GM19193 (cell line): ENCODE data around the gene NEDD4L.
A peak's percentile ranks its signal among the peaks of the same experiment; 100 is the strongest.

Source experiments
- POLR2A ChIP-seq: IDR thresholded peaks from 4 replicates; pipeline ENCODE4 v1.6.1; 2011; ENCODE audit not compliant: insufficient read depth, insufficient read length; ENCODE audit errors: extremely low read depth

Gene NEDD4L

GRCh38 chr18:58091099-58091611 lies 47.1 kb downstream of the NEDD4L start:
- TF ChIP-seq POLR2A: peak; percentile 35

DNA sequence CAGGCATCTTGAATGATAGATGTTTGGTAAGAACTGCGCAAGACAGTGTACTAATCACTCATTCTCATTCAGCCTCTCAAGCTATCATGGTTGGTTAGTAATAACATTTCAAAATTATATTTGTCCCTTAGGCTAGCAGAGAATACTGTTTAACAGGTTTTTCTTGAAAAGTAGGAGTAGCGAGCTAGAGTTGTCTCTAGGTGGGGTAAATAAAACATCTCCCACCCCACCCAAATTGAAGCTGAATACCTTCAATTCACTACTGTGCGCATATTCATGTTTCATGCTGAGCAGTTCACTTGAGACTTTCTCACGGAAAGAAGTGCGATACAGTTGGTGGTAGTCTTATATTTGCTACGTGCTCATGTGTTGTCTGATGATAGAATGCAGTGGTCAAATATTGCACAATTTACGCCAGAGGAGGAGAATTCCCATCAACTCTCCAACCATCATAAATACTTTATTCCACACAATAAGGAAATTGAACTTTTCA lies 49.3 kb downstream of the NEDD4L start:
- no peak for TF ChIP-seq POLR2A

DNA sequence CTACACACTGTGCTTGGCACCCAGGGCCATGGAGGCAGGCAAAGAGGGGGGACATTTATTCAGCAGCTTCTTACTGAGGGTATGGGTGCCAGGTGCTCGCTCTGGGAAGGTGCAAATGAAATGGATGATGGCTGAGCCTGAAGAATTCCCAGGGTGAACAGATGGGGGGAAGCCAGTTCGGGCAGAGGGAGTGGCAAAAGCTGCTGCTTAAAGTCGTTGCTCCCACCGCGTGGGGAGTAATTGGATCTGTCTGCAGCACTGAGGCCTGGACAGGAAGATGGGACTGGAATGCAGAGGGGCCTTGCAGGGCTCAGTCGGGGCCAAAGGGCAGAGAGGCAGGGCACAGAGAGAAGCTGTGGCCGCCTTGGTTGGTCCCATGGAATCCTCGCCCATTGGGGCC lies 51.2 kb downstream of the NEDD4L start:
- TF ChIP-seq POLR2A: no peak

DNA sequence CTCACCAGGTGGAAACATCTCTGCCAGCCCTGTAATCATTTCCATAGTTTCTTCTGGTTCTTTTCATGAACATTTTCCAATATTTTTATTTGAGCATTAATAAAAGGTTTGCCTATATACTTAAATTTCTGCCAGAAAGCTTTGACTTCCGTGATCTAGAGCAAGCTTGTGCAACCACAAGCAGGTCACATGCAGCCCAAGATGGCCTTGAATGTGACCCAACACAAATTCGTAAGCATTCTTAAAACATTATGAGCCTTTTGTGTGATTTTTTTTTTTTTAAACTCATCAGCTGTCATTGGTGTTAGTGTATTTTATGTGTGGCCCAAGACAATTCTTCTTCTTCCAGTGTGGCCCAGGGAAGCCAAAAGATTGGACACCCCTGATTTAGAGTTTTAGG lies 51.6 kb downstream of the NEDD4L start:
- TF ChIP-seq POLR2A: no peak

DNA sequence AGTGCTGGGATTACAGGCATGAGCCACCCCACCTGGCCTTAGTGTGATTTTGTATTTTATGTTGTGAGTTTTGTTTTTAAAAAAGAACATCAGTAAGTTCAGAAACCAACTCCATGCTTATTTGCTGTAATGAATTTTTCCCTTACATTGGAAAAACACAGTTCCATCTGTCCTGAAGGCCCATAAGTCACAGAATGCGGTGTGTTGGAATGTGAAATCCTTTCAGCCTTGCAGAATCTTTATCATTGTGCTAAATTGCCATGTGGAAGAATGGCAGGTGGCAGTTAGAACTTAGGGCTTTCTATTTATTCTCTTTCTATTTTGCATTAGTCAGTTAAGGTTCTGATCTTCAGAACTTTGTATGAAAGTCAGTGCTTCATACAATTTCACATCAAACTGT lies 52.6 kb downstream of the NEDD4L start:
- TF ChIP-seq POLR2A: no peak

DNA sequence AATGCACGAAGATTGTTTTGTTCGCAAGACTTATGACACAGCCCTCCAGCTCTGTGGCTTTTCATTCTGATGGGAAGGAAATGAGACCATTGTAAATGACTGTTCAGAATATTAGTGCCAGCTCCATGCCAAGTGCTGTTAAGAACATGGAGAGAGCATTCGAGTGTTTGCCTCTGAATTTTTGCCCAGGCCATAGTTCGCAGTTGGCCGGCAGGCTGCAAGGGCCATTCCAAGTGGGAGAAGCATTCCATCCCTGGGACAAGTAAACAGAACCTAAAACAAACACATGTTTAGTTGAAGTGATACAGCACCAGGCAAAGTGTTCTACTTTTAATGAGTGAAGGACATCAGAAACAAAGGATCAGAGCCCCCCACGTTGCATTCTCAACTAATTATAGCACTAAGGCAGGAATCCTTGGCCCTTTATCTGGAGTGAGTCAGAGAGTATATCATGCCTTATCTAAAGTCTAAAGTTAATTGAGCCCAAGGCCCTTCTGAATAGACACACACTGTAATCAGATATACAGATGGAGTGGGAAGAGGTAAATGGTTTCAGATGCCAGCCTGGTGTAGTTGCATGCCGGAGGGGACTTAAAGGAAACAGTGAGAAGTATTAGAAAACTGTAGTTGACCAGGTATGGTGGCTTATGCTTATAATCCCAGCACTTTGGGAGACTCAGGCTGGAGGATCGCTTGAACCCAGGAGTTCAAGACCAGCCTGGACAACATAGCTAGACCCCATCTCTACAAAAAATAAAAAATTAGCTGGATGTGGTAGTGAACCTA lies 53.3 kb downstream of the NEDD4L start:
- TF ChIP-seq POLR2A: no peak

GRCh38 chr18:58097907-58098166 lies 53.8 kb downstream of the NEDD4L start:
- no peak for TF ChIP-seq POLR2A

DNA sequence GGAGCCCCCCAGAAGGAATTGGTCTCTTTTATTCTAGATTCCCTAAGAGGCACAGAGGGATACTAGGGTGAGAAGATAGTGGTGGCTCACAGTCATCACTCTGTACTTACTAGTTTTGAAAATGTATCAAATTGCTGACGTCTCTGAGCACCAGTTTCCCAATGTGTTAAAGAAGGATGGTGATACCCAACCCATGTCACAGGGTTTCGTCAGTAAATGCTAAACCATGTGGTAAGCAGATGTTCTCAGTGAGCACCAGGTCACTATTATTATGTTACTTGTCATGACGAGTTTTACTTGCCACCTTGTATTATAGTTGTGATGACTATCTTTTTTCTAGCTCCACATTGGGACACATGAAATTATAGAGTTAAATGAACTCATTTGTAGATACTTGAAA lies 54.7 kb downstream of the NEDD4L start:
- TF ChIP-seq POLR2A: no peak

DNA sequence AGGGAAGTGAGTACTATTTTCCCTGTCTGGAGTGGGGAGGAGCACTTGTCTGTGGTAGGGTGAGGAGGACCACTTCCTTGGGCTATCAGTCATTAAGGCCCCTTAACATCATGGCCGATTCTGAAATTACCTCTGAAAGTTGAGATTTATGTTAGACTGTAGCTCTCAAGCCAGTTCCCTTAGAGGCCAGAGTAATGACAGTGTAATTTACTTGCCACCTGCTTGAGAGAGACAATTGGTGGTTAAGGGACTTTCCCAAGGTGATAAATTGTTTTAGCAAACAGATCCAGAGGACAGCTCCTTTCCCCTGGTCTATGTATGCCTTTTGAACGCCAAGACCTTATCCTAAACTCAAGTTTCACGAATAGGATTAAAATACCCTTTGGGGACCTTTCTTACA lies 56.1 kb downstream of the NEDD4L start:
- no peak for TF ChIP-seq POLR2A

DNA sequence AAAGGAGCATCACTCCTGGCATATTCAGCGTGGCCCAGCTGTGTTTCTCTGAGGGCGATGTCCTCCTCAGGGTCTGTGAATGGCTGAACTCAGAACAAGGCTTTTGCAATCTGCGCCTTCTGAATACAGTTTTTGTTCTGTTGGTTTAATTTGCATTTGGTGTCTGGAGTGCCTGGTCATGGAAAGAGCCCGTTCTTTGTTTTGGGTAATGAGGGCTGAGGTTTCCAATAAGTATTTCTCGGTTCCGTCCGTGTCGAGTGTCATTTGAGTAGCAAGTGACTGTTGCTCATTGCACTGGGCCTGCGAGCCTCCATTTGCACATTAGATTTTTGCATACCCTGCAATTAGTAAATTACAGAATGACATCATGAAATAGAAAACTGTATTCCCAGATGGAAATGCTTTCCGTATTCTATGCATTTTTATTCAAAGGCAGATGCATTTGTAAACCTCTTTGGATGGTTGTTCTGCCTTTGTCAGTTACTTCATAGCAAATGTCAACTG lies 57.3 kb downstream of the NEDD4L start:
- TF ChIP-seq POLR2A: peak; percentile 52

DNA sequence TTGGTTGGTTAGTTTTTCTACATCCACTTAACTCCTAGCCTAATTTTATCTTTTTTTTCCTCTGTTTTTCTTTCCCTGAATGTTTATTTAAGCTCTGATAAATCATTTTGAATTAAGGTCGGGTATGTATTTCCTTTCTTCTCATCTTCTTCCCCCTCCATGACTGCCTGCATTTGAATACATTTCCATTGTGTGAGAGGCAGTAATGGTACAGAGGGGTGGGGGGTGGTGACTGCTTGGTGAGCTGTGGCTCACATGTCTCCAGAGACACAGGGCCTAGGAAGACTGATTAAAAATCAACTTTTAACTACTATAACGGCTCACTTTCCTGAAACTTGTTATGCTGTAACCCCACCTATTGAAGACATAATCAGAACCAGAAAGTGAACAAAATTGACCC lies 58.0 kb downstream of the NEDD4L start:
- no peak for TF ChIP-seq POLR2A

DNA sequence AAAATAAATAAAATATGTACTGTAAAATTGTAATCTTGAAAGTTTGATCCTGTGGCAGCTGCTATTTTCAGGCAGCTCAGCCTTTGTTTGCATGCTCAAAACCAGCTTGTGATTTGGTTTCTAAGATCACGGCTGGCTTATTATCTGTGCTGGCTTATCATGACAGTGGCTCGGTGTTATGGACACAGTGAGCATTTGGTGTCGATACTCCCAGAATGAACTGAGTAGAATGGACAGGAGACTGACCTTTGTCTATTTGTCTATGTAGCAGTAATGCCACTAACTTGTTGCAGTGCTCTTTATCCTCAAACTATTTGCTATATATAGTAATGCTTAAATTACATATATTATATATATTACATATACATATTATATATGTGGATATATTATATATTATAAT lies 58.8 kb downstream of the NEDD4L start:
- no peak for TF ChIP-seq POLR2A

DNA sequence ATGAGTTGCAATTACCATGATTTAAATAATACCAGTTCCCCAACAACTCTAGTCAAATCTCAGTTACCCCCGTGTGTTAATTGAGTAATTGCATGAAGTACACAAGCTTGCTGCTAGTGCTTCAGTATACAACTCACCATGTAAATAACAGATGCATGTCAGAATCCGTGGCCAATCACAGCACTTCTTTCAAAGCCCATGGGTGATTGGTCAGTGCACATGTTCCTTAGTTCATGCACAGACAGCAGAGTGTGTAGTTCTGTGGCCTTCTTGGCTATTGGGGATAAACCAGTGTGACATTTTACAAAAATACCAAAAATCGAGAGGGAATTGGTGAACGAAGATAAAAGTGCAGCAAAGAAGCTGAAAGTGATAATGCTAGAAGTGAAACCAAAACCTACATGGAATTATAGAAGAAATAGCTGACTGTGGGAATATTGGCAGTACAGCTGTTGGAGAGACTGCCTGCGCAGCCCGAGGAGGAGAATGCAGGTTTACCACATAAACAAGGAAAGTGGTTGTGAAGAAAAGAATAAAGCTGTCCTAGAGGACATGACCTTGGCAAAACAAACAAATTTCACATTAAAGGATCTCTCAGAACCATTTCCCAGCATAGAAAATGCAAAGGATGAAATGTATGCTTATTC lies 59.4 kb downstream of the NEDD4L start:
- TF ChIP-seq POLR2A: no peak

- no peak for TF ChIP-seq POLR2A
These were observed 60.1 kb downstream of the NEDD4L start for GRCh38 chr18:58104096-58104495.

GRCh38 chr18:58105206-58105887 lies 61.3 kb downstream of the NEDD4L start:
- no peak for TF ChIP-seq POLR2A
